Lower lobe of right lung (tissue), 2 donors: Measurements from ENCODE around the gene GLIS1. TPM values are rescaled to one million over a fixed set of nuclear protein-coding genes. Genes with fewer than 3 reads are reported as not detected.

Experiments
- ATAC-seq, 2 donors: fragments of 200-7000 bp; cut with Tn5 transposase; one replicate each; pipeline ENCODE4 v1.9.1; 2020 to 2022; ENCODE audit warnings: mild to moderate bottlenecking in 2 of 2, moderate library complexity in 2 of 2
- DNase-seq: peaks from one replicate; pipeline ENCODE4 v3.0.0-alpha.2; 2020
- H3K27ac ChIP-seq: fragments of 200-600 bp; one replicate; pipeline ENCODE4 v1.8.0; 2022
- H3K27me3 ChIP-seq: fragments of 200-600 bp; one replicate; pipeline ENCODE4 v1.8.0; 2022; ENCODE audit warnings: low read depth
- H3K36me3 ChIP-seq: fragments of 200-600 bp; one replicate; pipeline ENCODE4 v1.8.0; 2022; ENCODE audit warnings: mild to moderate bottlenecking
- H3K4me1 ChIP-seq: fragments of 200-600 bp; one replicate; pipeline ENCODE4 v1.8.0; 2022
- H3K4me3 ChIP-seq: fragments of 200-600 bp; one replicate; pipeline ENCODE4 v1.8.0; 2022; ENCODE audit warnings: mild to moderate bottlenecking
- H3K9me3 ChIP-seq: fragments of 200-600 bp; one replicate; pipeline ENCODE4 v1.8.0; 2022
- intact Hi-C: fragments of 100-400 bp; cut with DNase I; formaldehyde crosslinking; loops from one replicate; pipeline ENCODE4 v1.11.0; 2022
- total RNA-seq: library from RNA; stranded (reverse); fragmentation: NEBNext Ultra II Directional; extraction: Animal tissue kit (Norgen Biotek cat#: 25700); gene quantifications from one replicate; pipeline ENCODE4 v1.2.1, GENCODE V29; 2021
- TF ChIP-seq, protein P1 (sequence below): fragments of 200-600 bp; IDR thresholded peaks from one replicate; pipeline ENCODE4 v1.8.0; 2022; ENCODE audit warnings: antibody characterized with exemption, mild to moderate bottlenecking
- donor health status: DM: no; HTN: yes; CAD: no; lungs with severe emphysema.

GLIS1 gene
- total RNA-seq, 1 donor from 2014 or later, result not detected

DNA sequence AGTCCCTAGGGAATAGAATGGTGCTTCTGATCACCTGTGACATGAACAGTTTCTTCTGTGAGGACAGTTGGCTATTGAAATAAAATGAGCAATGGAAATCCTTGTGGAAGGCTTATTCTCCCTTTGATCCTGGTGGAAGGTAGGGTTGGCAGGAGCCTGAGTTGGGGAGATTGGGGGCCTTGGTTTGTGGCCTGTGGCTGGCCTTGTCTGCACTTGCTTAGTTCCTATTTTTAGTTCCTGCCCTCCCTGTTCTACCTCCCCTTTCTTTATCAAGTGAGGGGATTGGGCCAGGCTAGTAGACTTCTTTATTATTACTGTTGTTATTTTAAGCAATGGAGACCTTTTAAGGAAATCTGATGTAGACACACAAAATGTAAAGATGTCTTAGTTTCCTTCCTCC is 271.6 kb downstream of the GLIS1 start:
- no peaks in the 10 kb centered on the region for H3K4me1 ChIP-seq
- no peaks in the 10 kb centered on the region for H3K27me3 ChIP-seq
- ATAC-seq (no peak), DNase-seq (no peak)
- intact Hi-C loops, result no loop called here
- TF ChIP-seq, protein P1, sequence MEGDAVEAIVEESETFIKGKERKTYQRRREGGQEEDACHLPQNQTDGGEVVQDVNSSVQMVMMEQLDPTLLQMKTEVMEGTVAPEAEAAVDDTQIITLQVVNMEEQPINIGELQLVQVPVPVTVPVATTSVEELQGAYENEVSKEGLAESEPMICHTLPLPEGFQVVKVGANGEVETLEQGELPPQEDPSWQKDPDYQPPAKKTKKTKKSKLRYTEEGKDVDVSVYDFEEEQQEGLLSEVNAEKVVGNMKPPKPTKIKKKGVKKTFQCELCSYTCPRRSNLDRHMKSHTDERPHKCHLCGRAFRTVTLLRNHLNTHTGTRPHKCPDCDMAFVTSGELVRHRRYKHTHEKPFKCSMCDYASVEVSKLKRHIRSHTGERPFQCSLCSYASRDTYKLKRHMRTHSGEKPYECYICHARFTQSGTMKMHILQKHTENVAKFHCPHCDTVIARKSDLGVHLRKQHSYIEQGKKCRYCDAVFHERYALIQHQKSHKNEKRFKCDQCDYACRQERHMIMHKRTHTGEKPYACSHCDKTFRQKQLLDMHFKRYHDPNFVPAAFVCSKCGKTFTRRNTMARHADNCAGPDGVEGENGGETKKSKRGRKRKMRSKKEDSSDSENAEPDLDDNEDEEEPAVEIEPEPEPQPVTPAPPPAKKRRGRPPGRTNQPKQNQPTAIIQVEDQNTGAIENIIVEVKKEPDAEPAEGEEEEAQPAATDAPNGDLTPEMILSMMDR, result no peak
- no peaks in the 10 kb centered on the region for H3K36me3 ChIP-seq
- no peaks in the 10 kb centered on the region for H3K9me3 ChIP-seq
- no peak overlapping the region for H3K27ac ChIP-seq
- H3K4me3 ChIP-seq, result no peak overlapping the region

DNA sequence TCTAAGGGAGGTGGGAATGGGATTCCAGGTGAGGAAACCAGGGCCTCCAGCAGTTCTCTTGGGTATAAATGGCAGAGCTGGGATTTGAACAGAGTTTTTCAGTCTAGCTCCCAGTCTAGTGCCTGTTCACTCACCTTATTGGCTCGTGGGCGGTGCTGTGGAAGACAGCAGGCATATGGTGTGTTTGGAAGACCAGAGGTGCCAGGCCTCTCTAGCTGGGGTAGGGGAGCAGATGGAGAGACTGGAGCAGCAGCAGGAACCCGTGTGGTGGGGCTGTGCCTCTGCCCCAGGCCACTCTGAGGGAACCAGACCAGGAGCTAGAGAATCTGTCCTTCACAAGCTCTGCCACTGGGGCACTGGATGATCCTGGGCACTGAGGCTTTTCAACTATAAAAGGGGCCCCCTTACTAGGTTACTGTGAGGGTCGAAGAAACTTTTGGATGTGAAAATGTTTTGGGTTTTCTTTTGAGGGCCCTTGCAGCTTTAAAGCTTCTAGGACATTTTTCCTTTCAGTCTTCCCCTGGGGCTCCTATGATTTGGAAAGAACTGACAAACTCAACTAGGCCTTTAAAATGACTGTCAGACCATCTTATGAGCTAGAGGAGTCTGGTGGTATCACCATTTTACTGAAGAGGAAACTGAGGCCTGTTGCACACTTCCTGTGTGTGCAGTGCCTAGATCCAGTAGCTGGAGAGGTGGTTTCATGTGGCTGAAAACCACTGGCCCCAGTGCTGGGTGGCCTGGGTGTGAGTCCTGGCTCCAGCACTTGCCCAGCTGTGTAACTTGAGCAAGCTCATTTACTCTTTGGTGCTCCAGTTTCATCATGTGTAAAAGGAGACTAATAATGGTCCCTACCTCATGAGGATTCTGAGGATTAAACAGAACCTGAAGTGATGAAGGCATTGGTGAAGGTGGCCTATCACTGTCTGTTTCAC is 273.7 kb downstream of the GLIS1 start:
- Histone ChIP-seq H3K27ac (no peak overlapping the region), H3K27me3 (no peaks in the 10 kb centered on the region), H3K9me3 (no peaks in the 10 kb centered on the region), H3K4me3 (no peak overlapping the region), H3K4me1 (no peaks in the 10 kb centered on the region), H3K36me3 (no peaks in the 10 kb centered on the region)
- TF ChIP-seq, protein P1, result no peak
- no peak for ATAC-seq
- intact Hi-C loops, result no loop called here
- no peak for DNase-seq

DNA sequence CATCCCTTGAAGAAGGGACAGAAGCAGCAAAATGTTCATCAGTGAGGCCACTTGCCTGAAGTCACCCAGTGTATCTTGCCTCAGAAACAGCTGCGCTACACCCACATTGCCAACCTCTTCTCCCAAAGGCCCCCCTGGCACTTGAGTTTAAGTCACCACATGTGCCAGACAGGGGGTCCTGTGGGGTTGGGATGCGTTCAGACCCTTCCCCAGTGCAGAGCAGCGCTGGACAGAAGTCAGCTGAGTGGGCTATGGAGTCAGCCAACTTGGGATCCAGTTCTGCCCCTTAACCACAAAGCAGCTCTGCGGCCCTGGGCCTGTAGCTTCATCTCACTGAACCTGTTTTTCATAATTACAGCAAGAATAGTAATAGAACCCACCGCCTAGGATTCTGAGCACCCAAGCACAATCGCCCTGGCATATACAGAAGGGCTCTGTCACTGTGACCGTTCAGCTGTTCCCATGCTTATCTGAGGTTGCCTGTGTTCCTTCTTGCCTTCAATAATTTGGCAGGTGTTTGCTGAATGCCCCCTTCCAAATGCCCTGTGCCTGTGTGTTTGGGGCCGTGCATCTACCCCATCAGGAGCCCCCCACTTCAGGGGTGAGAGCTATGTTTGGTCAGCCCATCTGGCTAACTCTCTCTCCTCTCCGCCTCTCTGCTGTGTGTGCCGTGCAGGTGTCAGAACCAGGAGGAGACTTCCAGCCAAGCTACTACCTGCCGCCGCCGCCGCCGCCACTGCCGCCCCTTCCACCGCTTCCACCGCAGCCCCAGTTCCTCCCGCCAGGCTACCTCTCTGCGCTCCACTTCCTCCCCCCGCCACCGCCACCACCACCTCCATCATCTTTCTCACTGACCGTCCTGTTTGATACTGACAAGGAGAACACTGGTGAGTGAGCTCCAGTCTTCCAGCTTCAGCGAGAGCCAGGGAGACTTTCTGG is 274.7 kb downstream of the GLIS1 start:
- ATAC-seq, result no peak
- Histone ChIP-seq H3K27ac (no peak overlapping the region), H3K27me3 (no peaks in the 10 kb centered on the region), H3K4me3 (no peak overlapping the region), H3K9me3 (no peaks in the 10 kb centered on the region), H3K4me1 (no peaks in the 10 kb centered on the region), H3K36me3 (no peaks in the 10 kb centered on the region)
- TF ChIP-seq, protein P1, result no peak
- no peak for DNase-seq
- intact Hi-C loops, result no loop called here

DNA sequence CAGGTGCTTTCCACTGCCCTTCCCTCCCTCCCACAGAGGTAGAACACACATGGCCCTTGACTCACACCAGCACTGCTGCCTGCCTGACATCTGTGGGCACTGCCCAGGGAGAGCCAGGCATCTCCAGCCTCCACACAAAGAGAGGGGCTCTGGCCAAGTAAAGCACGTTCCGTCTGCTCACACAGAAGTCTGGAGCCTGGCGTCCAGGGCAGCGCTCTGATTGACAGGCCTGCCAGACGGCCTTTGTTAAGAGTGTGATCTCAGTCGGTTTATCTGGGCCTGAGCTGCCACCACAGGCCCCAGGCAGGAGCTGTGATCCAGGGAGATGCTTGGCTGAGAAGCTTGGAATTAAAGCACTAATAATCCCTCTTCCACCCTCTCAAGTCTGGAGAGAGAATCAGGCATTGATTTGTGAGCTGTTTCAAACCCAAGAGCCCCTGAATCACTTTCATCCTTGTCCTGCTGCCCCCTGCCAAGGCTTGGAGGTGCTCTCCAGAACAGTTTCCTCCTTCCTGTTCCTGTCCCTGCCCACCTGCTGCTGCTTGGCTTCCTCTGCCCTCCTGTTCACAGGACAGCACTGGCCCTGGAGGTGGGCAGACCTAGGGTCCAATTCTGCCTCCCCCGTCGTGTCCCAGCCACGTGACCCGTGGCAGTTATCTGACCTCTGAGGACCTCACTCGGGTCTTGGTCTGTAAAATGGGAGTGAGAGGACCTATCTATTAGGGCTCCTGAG is 276.0 kb downstream of the GLIS1 start:
- Histone ChIP-seq H3K27ac (no peak overlapping the region), H3K4me1 (no peaks in the 10 kb centered on the region), H3K36me3 (no peaks in the 10 kb centered on the region), H3K9me3 (no peaks in the 10 kb centered on the region), H3K27me3 (no peaks in the 10 kb centered on the region), H3K4me3 (no peak overlapping the region)
- ATAC-seq (no peak), DNase-seq (no peak)
- intact Hi-C loops, result no loop called here
- TF ChIP-seq, protein P1, result no peak

DNA sequence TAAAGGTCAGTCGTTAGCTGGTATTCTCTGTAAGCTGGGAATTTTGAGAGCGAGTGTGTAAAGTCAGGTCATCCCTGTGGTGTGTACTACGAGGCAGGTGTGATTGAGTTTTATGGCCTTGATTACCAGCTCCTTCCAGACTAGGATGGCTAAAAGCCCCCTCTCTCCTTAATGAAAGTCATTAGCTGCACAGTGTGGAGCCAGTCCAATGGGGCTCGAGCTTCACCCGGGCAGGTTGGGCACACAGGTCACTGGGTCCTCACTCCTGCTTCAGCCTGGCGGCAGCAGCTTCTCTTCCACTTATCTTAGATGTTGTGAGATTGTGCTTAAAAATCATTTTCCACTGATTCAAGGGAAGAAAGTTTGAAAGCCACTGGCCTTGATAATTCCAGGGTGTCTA is 276.8 kb downstream of the GLIS1 start:
- Histone ChIP-seq H3K4me1 (no peaks in the 10 kb centered on the region), H3K27ac (no peak overlapping the region), H3K4me3 (no peak overlapping the region), H3K27me3 (no peaks in the 10 kb centered on the region), H3K36me3 (no peaks in the 10 kb centered on the region), H3K9me3 (no peaks in the 10 kb centered on the region)
- no peak for ATAC-seq
- no peak for DNase-seq
- intact Hi-C loops, result no loop called here
- TF ChIP-seq, protein P1, result no peak
